H9 (cell line): ENCODE data around the gene TSPAN5. TPM values are rescaled to one million over a fixed set of nuclear protein-coding genes. Genes with fewer than 3 reads are reported as not detected.

ENCODE experiments used
- DNase-seq: peaks from one replicate; pipeline ENCODE4 v3.0.0-alpha.2; 2017
- H2AFZ ChIP-seq: one replicate; pipeline ENCODE4 v1.6.1; 2013; ENCODE audit warnings: mild to moderate bottlenecking, low read length, control low read depth, moderate library complexity
- H2AK5ac ChIP-seq: 2 replicates; pipeline ENCODE4 v1.6.1; 2013; ENCODE audit warnings: low read length, control low read depth, mixed read lengths; ENCODE audit not compliant: insufficient read length
- H2BK120ac ChIP-seq: one replicate; pipeline ENCODE4 v1.6.1; 2013; ENCODE audit warnings: low read depth, mild to moderate bottlenecking, low read length, control low read depth, inconsistent platforms; ENCODE audit not compliant: poor library complexity, severe bottlenecking
- H2BK12ac ChIP-seq: 2 replicates; pipeline ENCODE4 v1.6.1; 2013; ENCODE audit warnings: low read length, control low read depth, mixed read lengths, low read depth; ENCODE audit not compliant: insufficient read length
- H2BK15ac ChIP-seq: 2 replicates; pipeline ENCODE4 v1.6.1; 2013; ENCODE audit warnings: low read depth, low read length, control low read depth
- H2BK20ac ChIP-seq: one replicate; pipeline ENCODE4 v1.6.1; 2013; ENCODE audit warnings: low read depth, mild to moderate bottlenecking, low read length, control low read depth, inconsistent platforms; ENCODE audit not compliant: poor library complexity, severe bottlenecking
- H2BK5ac ChIP-seq: 2 replicates; pipeline ENCODE4 v1.6.1; 2013; ENCODE audit warnings: low read length, control low read depth, mixed read lengths; ENCODE audit not compliant: insufficient read length
- H3K14ac ChIP-seq: 2 replicates; pipeline ENCODE4 v1.6.1; 2013; ENCODE audit warnings: low read length, control low read depth; ENCODE audit not compliant: insufficient read depth
- H3K18ac ChIP-seq: 2 replicates; pipeline ENCODE4 v1.6.1; 2013; ENCODE audit warnings: low read depth, mild to moderate bottlenecking, mixed read lengths, low read length, control low read depth; ENCODE audit not compliant: insufficient read length
- H3K23ac ChIP-seq: 2 replicates; pipeline ENCODE4 v1.6.1; 2013; ENCODE audit warnings: low read length, control low read depth, mixed read lengths, low read depth; ENCODE audit not compliant: insufficient read length
- H3K23me2 ChIP-seq: 2 replicates; pipeline ENCODE4 v1.6.1; 2013; ENCODE audit warnings: low read depth, mild to moderate bottlenecking, mixed read lengths, low read length, control low read depth; ENCODE audit not compliant: insufficient read length, poor library complexity, severe bottlenecking
- H3K27ac ChIP-seq: 2 replicates; pipeline ENCODE4 v1.5.1; 2013; ENCODE audit warnings: low read length, control low read depth, mixed read lengths, low read depth; ENCODE audit not compliant: insufficient read length
- H3K27me3 ChIP-seq: 2 replicates; pipeline ENCODE4 v1.6.1; 2013; ENCODE audit warnings: low read length, control low read depth, inconsistent platforms; ENCODE audit not compliant: insufficient read depth
- H3K4ac ChIP-seq: 2 replicates; pipeline ENCODE4 v1.6.1; 2013; ENCODE audit warnings: low read depth, mild to moderate bottlenecking, control low read depth, inconsistent platforms, low read length, moderate library complexity
- H3K4me1 ChIP-seq: 2 replicates; pipeline ENCODE4 v1.6.1; 2013; ENCODE audit warnings: low read length, control low read depth, inconsistent platforms; ENCODE audit not compliant: insufficient read depth
- H3K4me2 ChIP-seq: 2 replicates; pipeline ENCODE4 v1.6.1; 2013; ENCODE audit warnings: low read length, control low read depth, mixed read lengths; ENCODE audit not compliant: insufficient read length, insufficient read depth
- H3K56ac ChIP-seq: 2 replicates; pipeline ENCODE4 v1.6.1; 2013; ENCODE audit warnings: low read depth, mild to moderate bottlenecking, mixed read lengths, low read length, control low read depth; ENCODE audit not compliant: insufficient read length
- H3K79me1 ChIP-seq: 2 replicates; pipeline ENCODE4 v1.6.1; 2013; ENCODE audit warnings: low read depth, mild to moderate bottlenecking, moderate library complexity, low read length, control low read depth, inconsistent platforms; ENCODE audit not compliant: insufficient read depth, poor library complexity, severe bottlenecking
- H3K79me2 ChIP-seq: 2 replicates; pipeline ENCODE4 v1.6.1; 2013; ENCODE audit warnings: low read length, control low read depth, inconsistent platforms; ENCODE audit not compliant: insufficient read depth
- H3K9ac ChIP-seq: 2 replicates; pipeline ENCODE4 v1.6.1; 2013; ENCODE audit warnings: low read length, control low read depth, mixed read lengths; ENCODE audit not compliant: insufficient read length; ENCODE audit errors: extremely low read depth
- H3K9me3 ChIP-seq: one replicate; pipeline ENCODE4 v1.6.1; 2013; ENCODE audit warnings: low read depth, low read length, inconsistent platforms; ENCODE audit not compliant: control insufficient read depth
- H3T11ph ChIP-seq: one replicate; pipeline ENCODE4 v1.6.1; 2013; ENCODE audit warnings: mild to moderate bottlenecking, low read length, control low read depth, inconsistent platforms
- H4K20me1 ChIP-seq: one replicate; pipeline ENCODE4 v1.6.1; 2013; ENCODE audit not compliant: control insufficient read depth, insufficient read length, insufficient read depth
- H4K5ac ChIP-seq: 2 replicates; pipeline ENCODE4 v1.6.1; 2013; ENCODE audit warnings: low read depth, mild to moderate bottlenecking, mixed read lengths, low read length, control low read depth; ENCODE audit not compliant: insufficient read length
- H4K8ac ChIP-seq: replicated peaks from 2 replicates; pipeline ENCODE4 v1.6.1; 2013; ENCODE audit warnings: low read length, control low read depth, mixed read lengths, low read depth; ENCODE audit not compliant: insufficient read length
- H4K91ac ChIP-seq: 2 replicates; pipeline ENCODE4 v1.6.1; 2013; ENCODE audit warnings: low read depth, mild to moderate bottlenecking, moderate library complexity, mixed read lengths, low read length, control low read depth; ENCODE audit not compliant: insufficient read length
- H3K27ac Mint-ChIP-seq, 3 experiments: 2 replicates in 2 of 3; 3 replicates in 1 of 3; pipeline ENCODE4 v1.8.0; 2020 to 2021; ENCODE audit warnings: mixed read lengths in 3 of 3, mild to moderate bottlenecking in 1 of 3, moderate library complexity in 1 of 3
- H3K27me3 Mint-ChIP-seq: 2 replicates; pipeline ENCODE4 v1.8.0; 2021; ENCODE audit warnings: low read depth, mild to moderate bottlenecking, moderate library complexity, mixed read lengths
- H3K36me3 Mint-ChIP-seq, 3 experiments: 2 replicates in 2 of 3; 3 replicates in 1 of 3; pipeline ENCODE4 v1.8.0; 2020 to 2021; ENCODE audit warnings: low read depth in 3 of 3, mixed read lengths in 3 of 3; ENCODE audit not compliant: insufficient read depth in 1 of 3
- H3K4me1 Mint-ChIP-seq, 2 experiments: 2 replicates each; pipeline ENCODE4 v1.8.0; 2020; ENCODE audit warnings: mixed read lengths in 2 of 2
- H3K4me3 Mint-ChIP-seq, 2 experiments: 2 replicates in 1 of 2; 3 replicates in 1 of 2; pipeline ENCODE4 v1.8.0; 2020 to 2021; ENCODE audit warnings: mild to moderate bottlenecking in 2 of 2, mixed read lengths in 2 of 2, moderate library complexity in 1 of 2
- H3K9me3 Mint-ChIP-seq, 2 experiments: 2 replicates in 1 of 2; 3 replicates in 1 of 2; pipeline ENCODE4 v1.8.0; 2020; ENCODE audit warnings: mild to moderate bottlenecking in 2 of 2, mixed read lengths in 2 of 2, moderate library complexity in 1 of 2
- WGBS: extraction: QIAGEN DNeasy Blood & Tissue Kit; methylation state at CpG from one replicate; pipeline ENCODE4 v1.1.7; 2013; ENCODE audit warnings: missing lambda C conversion rate, low lambda C conversion rate, mixed read lengths; ENCODE audit not compliant: insufficient read length; ENCODE audit errors: extremely low coverage; 5-methylcytosine and 5-hydroxymethylcytosine counted together
- total RNA-seq: library from RNA; stranded (reverse); gene quantifications from 2 replicates; pipeline ENCODE4 v1.2.1, GENCODE V29; 2021
- TF ChIP-seq, protein P1 (sequence below): fragments of 200-600 bp; sonication (generic); conservative IDR thresholded peaks from 3 replicates; pipeline ENCODE4 v1.8.0; 2021; ENCODE audit warnings: antibody characterized with exemption, mild to moderate bottlenecking

The TSPAN5 gene
- total RNA-seq, 1 experiment from 2014 or later = 7.0 TPM

GRCh38 chr4:98685225-98686042 is 27.0 kb upstream of the TSPAN5 start:
- H4K91ac ChIP-seq = no peak overlapping the region
- H4K20me1 ChIP-seq = no peaks in the 10 kb centered on the region
- Mint-ChIP-seq H3K36me3 (no peaks in the 10 kb centered on the region; a peak in 1 of 7 replicates), H3K4me3 (no peak overlapping the region), H3K27ac (no peak overlapping the region), H3K9me3 (no peaks in the 10 kb centered on the region; a peak in 1 of 5 replicates), H3K4me1 (peaks cover 11 to 15% of the 10 kb centered on the region in 2 experiments), H3K27me3 (peaks cover 2% of the 10 kb centered on the region; the same call in 1 of the 2 replicates)
- no peak overlapping the region for H3K56ac ChIP-seq
- no peak overlapping the region for H3K14ac ChIP-seq
- H3K27ac ChIP-seq = no peak overlapping the region
- H2AK5ac ChIP-seq = no peak overlapping the region
- H3K9ac ChIP-seq = no peak overlapping the region
- H3K4me2 ChIP-seq = no peak overlapping the region
- DNase-seq = no peak
- no peaks in the 10 kb centered on the region for H3K4me1 ChIP-seq
- no peak overlapping the region for H4K5ac ChIP-seq
- H3K79me1 ChIP-seq = no peaks in the 10 kb centered on the region
- no peaks in the 10 kb centered on the region for H3K79me2 ChIP-seq
- H2AFZ ChIP-seq = no peak overlapping the region
- TF ChIP-seq, protein P1, sequence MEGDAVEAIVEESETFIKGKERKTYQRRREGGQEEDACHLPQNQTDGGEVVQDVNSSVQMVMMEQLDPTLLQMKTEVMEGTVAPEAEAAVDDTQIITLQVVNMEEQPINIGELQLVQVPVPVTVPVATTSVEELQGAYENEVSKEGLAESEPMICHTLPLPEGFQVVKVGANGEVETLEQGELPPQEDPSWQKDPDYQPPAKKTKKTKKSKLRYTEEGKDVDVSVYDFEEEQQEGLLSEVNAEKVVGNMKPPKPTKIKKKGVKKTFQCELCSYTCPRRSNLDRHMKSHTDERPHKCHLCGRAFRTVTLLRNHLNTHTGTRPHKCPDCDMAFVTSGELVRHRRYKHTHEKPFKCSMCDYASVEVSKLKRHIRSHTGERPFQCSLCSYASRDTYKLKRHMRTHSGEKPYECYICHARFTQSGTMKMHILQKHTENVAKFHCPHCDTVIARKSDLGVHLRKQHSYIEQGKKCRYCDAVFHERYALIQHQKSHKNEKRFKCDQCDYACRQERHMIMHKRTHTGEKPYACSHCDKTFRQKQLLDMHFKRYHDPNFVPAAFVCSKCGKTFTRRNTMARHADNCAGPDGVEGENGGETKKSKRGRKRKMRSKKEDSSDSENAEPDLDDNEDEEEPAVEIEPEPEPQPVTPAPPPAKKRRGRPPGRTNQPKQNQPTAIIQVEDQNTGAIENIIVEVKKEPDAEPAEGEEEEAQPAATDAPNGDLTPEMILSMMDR = no peak
- H4K8ac ChIP-seq = no peak overlapping the region
- H2BK20ac ChIP-seq = no peak overlapping the region
- no peak overlapping the region for H3K23ac ChIP-seq
- H3K27me3 ChIP-seq = no peaks in the 10 kb centered on the region; the same call in 1 of the 2 replicates
- H3K18ac ChIP-seq = no peak overlapping the region
- no peaks in the 10 kb centered on the region for H3K23me2 ChIP-seq
- no peak overlapping the region for H2BK12ac ChIP-seq
- no peak overlapping the region for H3T11ph ChIP-seq
- no peak overlapping the region for H2BK15ac ChIP-seq
- no peak overlapping the region for H2BK5ac ChIP-seq
- no peak overlapping the region for H3K4ac ChIP-seq
- no peaks in the 10 kb centered on the region for H3K9me3 ChIP-seq
- WGBS = no CpG with 5 or more reads among the region's 8 CpGs
- no peak overlapping the region for H2BK120ac ChIP-seq
